ENCODE measurements around the gene GNAQ. TPM values are rescaled to one million over a fixed set of nuclear protein-coding genes. Genes with fewer than 3 reads are reported as not detected.

Gene GNAQ
- polyA plus RNA-seq, 3 donors: 8.3 to 51.0 (median 9.6) TPM

DNA sequence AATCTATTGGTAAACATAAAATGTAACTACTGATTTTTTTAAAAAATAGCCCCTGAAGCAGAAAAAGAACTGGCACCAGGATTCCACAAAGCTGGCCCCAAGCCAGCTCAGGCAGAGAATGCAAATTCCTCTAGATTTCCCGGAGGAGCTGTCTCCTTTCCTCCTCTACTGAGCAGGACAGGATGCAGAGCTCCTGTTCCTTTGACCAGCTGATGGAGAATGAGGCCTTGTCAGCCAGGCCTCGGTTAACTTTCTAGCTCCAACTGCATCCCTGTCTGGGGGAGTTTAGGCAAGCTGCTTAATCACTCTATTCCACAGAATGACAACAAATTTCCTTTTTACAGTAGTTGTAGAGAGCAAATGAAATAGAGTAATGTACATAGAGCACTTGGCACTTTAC is 155.5 kb downstream of the GNAQ start:
- no peaks in the 10 kb centered on the region for H3K9me3 ChIP-seq (replicated peaks in 1 of 2; ENCODE audit: control insufficient read depth in 1 of 2, insufficient read depth in 1 of 2, low read length in 2 of 2)
- Mint-ChIP-seq H3K4me1 (peaks cover 18% of the 10 kb centered on the region), H3K4me3 (no peak overlapping the region), H3K9me3 (no peaks in the 10 kb centered on the region), H3K27me3 (ENCODE audit: low read depth in 3 of 3) (peaks cover 0 to 2% (median 0%) of the 10 kb centered on the region in 3 donors), H3K27ac (peak overlapping the region in 1 of 7 donors; percentile 26), H3K36me3 (peaks cover 18 to 19% of the 10 kb centered on the region in 2 donors)
- intact Hi-C loops (cut with micrococcal nuclease): no loop called here
- no peak overlapping the region for H3K9ac ChIP-seq (ENCODE audit: insufficient read depth, low read length, poor library complexity, severe bottlenecking)
- H4K20me1 ChIP-seq (ENCODE audit: insufficient read depth, low read length): peaks cover 99% of the 10 kb centered on the region
- peaks cover 0 to 9% of the 10 kb centered on the region in 2 donors for H3K4me1 ChIP-seq (ENCODE audit: control insufficient read depth in 1 of 2, insufficient read depth in 2 of 2, low read length in 2 of 2)
- no peak for DNase-seq
- no peak overlapping the region for H3K4me3 ChIP-seq (replicated peaks in 1 of 3; ENCODE audit: low read depth in 2 of 3, low read length in 3 of 3)
- H2AFZ ChIP-seq (ENCODE audit: insufficient read depth, low read depth, low read length, poor library complexity, severe bottlenecking): no peak overlapping the region
- no peaks in the 10 kb centered on the region for H3K27me3 ChIP-seq (ENCODE audit: control insufficient read depth in 2 of 2, insufficient read depth in 2 of 2, low read length in 2 of 2)
- TF ChIP-seq, protein P1, sequence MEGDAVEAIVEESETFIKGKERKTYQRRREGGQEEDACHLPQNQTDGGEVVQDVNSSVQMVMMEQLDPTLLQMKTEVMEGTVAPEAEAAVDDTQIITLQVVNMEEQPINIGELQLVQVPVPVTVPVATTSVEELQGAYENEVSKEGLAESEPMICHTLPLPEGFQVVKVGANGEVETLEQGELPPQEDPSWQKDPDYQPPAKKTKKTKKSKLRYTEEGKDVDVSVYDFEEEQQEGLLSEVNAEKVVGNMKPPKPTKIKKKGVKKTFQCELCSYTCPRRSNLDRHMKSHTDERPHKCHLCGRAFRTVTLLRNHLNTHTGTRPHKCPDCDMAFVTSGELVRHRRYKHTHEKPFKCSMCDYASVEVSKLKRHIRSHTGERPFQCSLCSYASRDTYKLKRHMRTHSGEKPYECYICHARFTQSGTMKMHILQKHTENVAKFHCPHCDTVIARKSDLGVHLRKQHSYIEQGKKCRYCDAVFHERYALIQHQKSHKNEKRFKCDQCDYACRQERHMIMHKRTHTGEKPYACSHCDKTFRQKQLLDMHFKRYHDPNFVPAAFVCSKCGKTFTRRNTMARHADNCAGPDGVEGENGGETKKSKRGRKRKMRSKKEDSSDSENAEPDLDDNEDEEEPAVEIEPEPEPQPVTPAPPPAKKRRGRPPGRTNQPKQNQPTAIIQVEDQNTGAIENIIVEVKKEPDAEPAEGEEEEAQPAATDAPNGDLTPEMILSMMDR (IDR thresholded peaks at IDR 0.05): no peak
- peak overlapping the region in 1 of 2 donors; percentile 35 for H3K27ac ChIP-seq (ENCODE audit: low read depth in 1 of 2, low read length in 2 of 2)
- H3K4me2 ChIP-seq (replicated peaks; ENCODE audit: extremely low read depth, low read length, poor library complexity, severe bottlenecking): no peak overlapping the region
- peaks cover 91% of the 10 kb centered on the region for H3K79me2 ChIP-seq (ENCODE audit: insufficient read depth, low read length)
- whole genome bisulfite sequencing (ENCODE audit: insufficient coverage): 67% methylated on average over 1 of the region's 2 CpGs
- H3K36me3 ChIP-seq (replicated peaks in 1 of 2; ENCODE audit: control insufficient read depth in 1 of 2, insufficient read depth in 2 of 2, low read length in 2 of 2): peaks cover 0 to 25% of the 10 kb centered on the region in 2 donors

DNA sequence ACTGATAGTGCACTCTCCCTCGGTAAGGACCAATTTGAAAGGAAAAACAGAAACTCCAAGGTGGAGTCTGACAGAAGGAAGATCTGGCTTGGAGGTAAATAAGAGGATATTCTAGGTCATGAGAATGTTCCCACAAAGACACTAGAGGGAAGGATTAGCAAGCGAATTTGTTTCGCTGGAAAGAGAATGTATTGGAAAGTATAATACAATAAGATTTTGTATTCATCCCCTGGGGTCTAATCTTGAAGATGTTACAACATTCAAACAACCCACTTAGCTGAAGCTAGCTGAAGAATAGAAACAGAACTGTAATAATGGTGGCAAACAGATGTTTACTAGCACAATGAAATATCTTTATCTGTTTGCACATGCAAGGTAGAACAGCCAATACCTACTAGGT is 158.7 kb downstream of the GNAQ start:
- peaks cover 15 to 29% of the 10 kb centered on the region in 2 donors for H3K36me3 Mint-ChIP-seq
- H3K4me3 Mint-ChIP-seq: no peak overlapping the region
- Histone ChIP-seq H4K20me1 (ENCODE audit: insufficient read depth, low read length) (peaks cover 99% of the 10 kb centered on the region), H3K27me3 (ENCODE audit: control insufficient read depth in 2 of 2, insufficient read depth in 2 of 2, low read length in 2 of 2) (no peaks in the 10 kb centered on the region), H3K36me3 (replicated peaks in 1 of 2; ENCODE audit: control insufficient read depth in 1 of 2, insufficient read depth in 2 of 2, low read length in 2 of 2) (peaks cover 0 to 25% of the 10 kb centered on the region in 2 donors), H3K9me3 (replicated peaks in 1 of 2; ENCODE audit: control insufficient read depth in 1 of 2, insufficient read depth in 1 of 2, low read length in 2 of 2) (no peaks in the 10 kb centered on the region), H3K4me1 (ENCODE audit: control insufficient read depth in 1 of 2, insufficient read depth in 2 of 2, low read length in 2 of 2) (no peaks in the 10 kb centered on the region), H3K4me3 (replicated peaks in 1 of 3; ENCODE audit: low read depth in 2 of 3, low read length in 3 of 3) (no peak overlapping the region), H2AFZ (ENCODE audit: insufficient read depth, low read depth, low read length, poor library complexity, severe bottlenecking) (no peak overlapping the region), H3K27ac (ENCODE audit: low read depth in 1 of 2, low read length in 2 of 2) (peak overlapping the region in 1 of 2 donors; percentile 41), H3K4me2 (replicated peaks; ENCODE audit: extremely low read depth, low read length, poor library complexity, severe bottlenecking) (no peak overlapping the region), H3K79me2 (ENCODE audit: insufficient read depth, low read length) (peaks cover 100% of the 10 kb centered on the region), H3K9ac (ENCODE audit: insufficient read depth, low read length, poor library complexity, severe bottlenecking) (no peak overlapping the region)
- peaks cover 3% of the 10 kb centered on the region for H3K4me1 Mint-ChIP-seq
- TF ChIP-seq, protein P1 (IDR thresholded peaks at IDR 0.05): no peak
- no peak overlapping the region for H3K27ac Mint-ChIP-seq
- intact Hi-C loops (cut with micrococcal nuclease): no loop called here
- H3K9me3 Mint-ChIP-seq: no peaks in the 10 kb centered on the region
- peaks cover 0 to 2% (median 0%) of the 10 kb centered on the region in 3 donors for H3K27me3 Mint-ChIP-seq (ENCODE audit: low read depth in 3 of 3)
- no CpG with 5 or more reads among the region's 3 CpGs for WGBS (ENCODE audit: insufficient coverage)
- no peak for DNase-seq

Data from CD14-positive monocyte (primary cell).